ENCODE measurements around the gene HNRNPA3.

DNA sequence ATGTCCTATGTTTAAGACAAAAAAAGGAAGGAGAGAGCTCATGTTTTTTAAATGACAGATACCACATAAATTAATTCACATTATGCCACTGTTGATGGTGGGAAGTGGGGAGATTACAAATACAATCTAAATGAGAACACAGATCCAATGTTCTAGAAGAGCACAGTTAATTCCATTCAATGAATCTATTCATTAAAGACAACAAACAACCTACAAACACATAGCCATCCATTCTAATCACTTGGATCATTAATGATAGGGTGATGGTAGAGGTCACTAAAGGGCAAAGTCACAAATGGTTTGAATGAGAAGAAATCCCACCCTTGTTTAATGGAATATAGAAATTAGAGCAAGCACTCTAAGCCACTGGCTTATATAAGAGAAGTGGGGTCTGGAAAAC, 21.7 kb downstream of the HNRNPA3 start:
- TF ChIP-seq, protein P1, sequence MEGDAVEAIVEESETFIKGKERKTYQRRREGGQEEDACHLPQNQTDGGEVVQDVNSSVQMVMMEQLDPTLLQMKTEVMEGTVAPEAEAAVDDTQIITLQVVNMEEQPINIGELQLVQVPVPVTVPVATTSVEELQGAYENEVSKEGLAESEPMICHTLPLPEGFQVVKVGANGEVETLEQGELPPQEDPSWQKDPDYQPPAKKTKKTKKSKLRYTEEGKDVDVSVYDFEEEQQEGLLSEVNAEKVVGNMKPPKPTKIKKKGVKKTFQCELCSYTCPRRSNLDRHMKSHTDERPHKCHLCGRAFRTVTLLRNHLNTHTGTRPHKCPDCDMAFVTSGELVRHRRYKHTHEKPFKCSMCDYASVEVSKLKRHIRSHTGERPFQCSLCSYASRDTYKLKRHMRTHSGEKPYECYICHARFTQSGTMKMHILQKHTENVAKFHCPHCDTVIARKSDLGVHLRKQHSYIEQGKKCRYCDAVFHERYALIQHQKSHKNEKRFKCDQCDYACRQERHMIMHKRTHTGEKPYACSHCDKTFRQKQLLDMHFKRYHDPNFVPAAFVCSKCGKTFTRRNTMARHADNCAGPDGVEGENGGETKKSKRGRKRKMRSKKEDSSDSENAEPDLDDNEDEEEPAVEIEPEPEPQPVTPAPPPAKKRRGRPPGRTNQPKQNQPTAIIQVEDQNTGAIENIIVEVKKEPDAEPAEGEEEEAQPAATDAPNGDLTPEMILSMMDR (IDR thresholded peaks at IDR 0.05; ENCODE audit: insufficient read depth, low read depth, low read length): no peak
- no peak for TF ChIP-seq EZH2 (IDR thresholded peaks at IDR 0.05; ENCODE audit: insufficient read depth, low read length)
